ENCODE measurements around the gene DVL2. TPM values are rescaled to one million over a fixed set of nuclear protein-coding genes. Genes with fewer than 3 reads are reported as not detected.

DVL2 gene
- total RNA-seq, 1 experiment from 2014 or later: 42.7 TPM

Other genes starting within 250 kb of the DVL2 start
- gene ALOX12, start 238.5 kb downstream of the DVL2 start, total RNA-seq (2014; rRNA removed; shearing (Covaris generic)): not detected in 2 replicates
- 72.7 and 82.3 TPM in 2 replicates for gene RNASEK, start 221.9 kb downstream of the DVL2 start, total RNA-seq (2014; rRNA removed; shearing (Covaris generic))
- gene BCL6B, start 211.5 kb downstream of the DVL2 start, total RNA-seq (2014; rRNA removed; shearing (Covaris generic)): not detected in 2 replicates
- 0.34 TPM in 1 of 2 replicates, not detected in the other for gene SLC16A13, start 198.5 kb downstream of the DVL2 start, total RNA-seq (2014; rRNA removed; shearing (Covaris generic))
- not detected in 2 replicates for gene SLC16A11, start 190.4 kb downstream of the DVL2 start, total RNA-seq (2014; rRNA removed; shearing (Covaris generic))
- not detected in 2 replicates for gene CLEC10A, start 154.3 kb downstream of the DVL2 start, total RNA-seq (2014; rRNA removed; shearing (Covaris generic))
- gene ASGR2, start 119.7 kb downstream of the DVL2 start, total RNA-seq (2014; rRNA removed; shearing (Covaris generic)): not detected in 2 replicates
- gene ASGR1, start 55.1 kb downstream of the DVL2 start, total RNA-seq (2014; rRNA removed; shearing (Covaris generic)): 0.29 and 1.2 TPM in 2 replicates
- 3.1 and 4.4 TPM in 2 replicates for gene DLG4, start 14.7 kb downstream of the DVL2 start, total RNA-seq (2014; rRNA removed; shearing (Covaris generic))
- 306 and 420 TPM in 2 replicates for gene ACADVL, start 14.6 kb downstream of the DVL2 start, total RNA-seq (2014; rRNA removed; shearing (Covaris generic))
- gene PHF23, start 4.9 kb upstream of the DVL2 start, total RNA-seq (2014; rRNA removed; shearing (Covaris generic)): 44.5 and 54.8 TPM in 2 replicates
- 108 and 113 TPM in 2 replicates for gene GABARAP, start 7.9 kb upstream of the DVL2 start, total RNA-seq (2014; rRNA removed; shearing (Covaris generic))
- gene CTDNEP1, start 17.2 kb upstream of the DVL2 start, total RNA-seq (2014; rRNA removed; shearing (Covaris generic)): 25.5 and 27.6 TPM in 2 replicates
- gene ELP5, start 17.7 kb upstream of the DVL2 start, total RNA-seq (2014; rRNA removed; shearing (Covaris generic)): 34.9 and 50.3 TPM in 2 replicates
- not detected in 2 replicates for gene CLDN7, start 28.0 kb upstream of the DVL2 start, total RNA-seq (2014; rRNA removed; shearing (Covaris generic))
- 0.06 TPM in 1 of 2 replicates, not detected in the other for gene SLC2A4, start 47.2 kb upstream of the DVL2 start, total RNA-seq (2014; rRNA removed; shearing (Covaris generic))
- gene YBX2, start 60.1 kb upstream of the DVL2 start, total RNA-seq (2014; rRNA removed; shearing (Covaris generic)): 0.15 and 2.4 TPM in 2 replicates
- 861 and 1,090 TPM in 2 replicates for gene EIF5A, start 73.1 kb upstream of the DVL2 start, total RNA-seq (2014; rRNA removed; shearing (Covaris generic))
- 84.3 and 91.6 TPM in 2 replicates for gene GPS2, start 80.8 kb upstream of the DVL2 start, total RNA-seq (2014; rRNA removed; shearing (Covaris generic))
- 15.3 and 17.0 TPM in 2 replicates for gene NEURL4, start 94.8 kb upstream of the DVL2 start, total RNA-seq (2014; rRNA removed; shearing (Covaris generic))
- 2.7 TPM in 1 of 2 replicates, not detected in the other for gene ACAP1, start 102.0 kb upstream of the DVL2 start, total RNA-seq (2014; rRNA removed; shearing (Covaris generic))
- 2.1 and 3.7 TPM in 2 replicates for gene KCTD11, start 117.6 kb upstream of the DVL2 start, total RNA-seq (2014; rRNA removed; shearing (Covaris generic))
- gene TMEM95, start 120.6 kb upstream of the DVL2 start, total RNA-seq (2014; rRNA removed; shearing (Covaris generic)): not detected in 2 replicates
- 2.6 and 4.5 TPM in 2 replicates for gene TNK1, start 146.6 kb upstream of the DVL2 start, total RNA-seq (2014; rRNA removed; shearing (Covaris generic))
- gene PLSCR3, start 160.0 kb upstream of the DVL2 start, total RNA-seq (2014; rRNA removed; shearing (Covaris generic)): 14.1 TPM in 2 replicates
- 43.7 and 68.8 TPM in 2 replicates for gene TMEM256, start 169.6 kb upstream of the DVL2 start, total RNA-seq (2014; rRNA removed; shearing (Covaris generic))
- gene NLGN2, start 173.3 kb upstream of the DVL2 start, total RNA-seq (2014; rRNA removed; shearing (Covaris generic)): 1.4 and 1.9 TPM in 2 replicates
- not detected in 2 replicates for gene SPEM1, start 185.8 kb upstream of the DVL2 start, total RNA-seq (2014; rRNA removed; shearing (Covaris generic))
- not detected in 2 replicates for gene SPEM2, start 191.1 kb upstream of the DVL2 start, total RNA-seq (2014; rRNA removed; shearing (Covaris generic))
- gene SPEM3, start 194.3 kb upstream of the DVL2 start, total RNA-seq (2014; rRNA removed; shearing (Covaris generic)): not detected in 2 replicates
- 2.3 and 6.6 TPM in 2 replicates for gene TMEM102, start 200.9 kb upstream of the DVL2 start, total RNA-seq (2014; rRNA removed; shearing (Covaris generic))
- gene FGF11, start 205.0 kb upstream of the DVL2 start, total RNA-seq (2014; rRNA removed; shearing (Covaris generic)): 1.5 and 3.0 TPM in 2 replicates
- 7.0 and 8.6 TPM in 2 replicates for gene CHRNB1, start 210.5 kb upstream of the DVL2 start, total RNA-seq (2014; rRNA removed; shearing (Covaris generic))
- 6.1 and 6.5 TPM in 2 replicates for gene ZBTB4, start 245.1 kb upstream of the DVL2 start, total RNA-seq (2014; rRNA removed; shearing (Covaris generic))
- 0.06 TPM in 1 of 2 replicates, not detected in the other for gene SLC35G6, start 246.9 kb upstream of the DVL2 start, total RNA-seq (2014; rRNA removed; shearing (Covaris generic))
- gene POLR2A, start 249.8 kb upstream of the DVL2 start, total RNA-seq (2014; rRNA removed; shearing (Covaris generic)): 56.2 and 74.4 TPM in 2 replicates